Posterior vena cava (tissue), 2 donors: ENCODE data around the gene CILP2. TPM values are rescaled to one million over a fixed set of nuclear protein-coding genes. Genes with fewer than 3 reads are reported as not detected.
A peak's percentile ranks its signal among the peaks of the same experiment; 100 is the strongest.

Source experiments
- DNase-seq: peaks from one replicate; pipeline ENCODE4 v3.0.0-alpha.2; 2020; ENCODE audit warnings: low spot score
- intact Hi-C, 2 donors: fragments of 100-400 bp; cut with DNase I; formaldehyde crosslinking; loops; one replicate each; pipeline versions ENCODE4 v1.14.1 to v1.14.2; 2022 to 2023
- total RNA-seq, 2 donors: library from RNA; stranded (reverse); fragmentation: NEBNext Ultra II Directional; extraction: Animal tissue kit (Norgen Biotek cat#: 25700); gene quantifications; one replicate each; pipeline ENCODE4 v1.2.1, GENCODE V29; 2021
- donor health status: DM: yes; HTN: yes; CAD: no.
- donor health status: DM: yes; HTN: yes; CAD: no.

Gene CILP2
- total RNA-seq, 2 donors from 2014 or later: 0.67 to 2.3 TPM

- no peak for DNase-seq
- intact Hi-C loops: no loop called here
Observed at GRCh38 chr19:19502281-19502680, 35.8 kb upstream of the CILP2 start.

GRCh38 chr19:19502808-19503602, 35.1 kb upstream of the CILP2 start:
- intact Hi-C loops: no loop called here

GRCh38 chr19:19504754-19505668, 33.1 kb upstream of the CILP2 start:
- no peak for DNase-seq
- intact Hi-C loops: no loop called here

More at GRCh38 chr19:19502808-19503602, 35.1 kb upstream of the CILP2 start:
- no peak for DNase-seq

DNA sequence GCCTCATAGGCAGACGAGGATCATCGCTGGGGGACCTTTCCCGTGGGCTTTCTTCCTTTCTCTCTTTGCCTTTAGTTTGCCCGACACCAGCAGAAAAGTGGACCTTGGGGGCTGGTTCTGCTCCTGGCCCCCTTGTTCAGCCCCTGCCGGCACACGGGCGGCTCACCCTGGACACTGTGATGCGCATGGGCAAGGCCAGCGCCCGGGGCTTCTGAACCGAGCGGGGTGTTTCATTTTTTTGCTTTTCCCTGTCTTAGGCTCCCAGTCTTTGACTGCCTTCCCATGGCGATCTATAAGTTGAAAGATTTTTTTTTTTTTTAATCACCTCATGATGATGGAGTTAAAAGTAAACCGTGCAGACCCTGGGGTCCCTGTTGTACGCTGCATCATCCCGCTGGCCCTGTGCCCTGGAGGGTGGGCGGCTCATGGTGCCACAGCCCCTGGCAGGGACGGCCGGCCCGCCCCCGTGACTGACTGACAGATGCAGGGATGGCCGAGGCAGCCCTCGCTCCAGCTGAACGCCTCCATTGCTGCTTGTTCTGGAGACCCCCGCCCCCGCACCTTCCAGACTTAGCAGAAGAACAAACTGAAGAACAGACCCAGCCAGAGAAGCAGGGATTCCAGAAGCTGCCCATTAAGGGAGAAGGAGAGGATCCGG, 32.3 kb upstream of the CILP2 start:
- no peak for DNase-seq
- intact Hi-C loops: no loop called here

GRCh38 chr19:19506592-19506991, 31.5 kb upstream of the CILP2 start:
- no peak for DNase-seq
- intact Hi-C loops: no loop called here

GRCh38 chr19:19507354-19507753, 30.7 kb upstream of the CILP2 start:
- no peak for DNase-seq
- intact Hi-C loops: no loop called here

DNA sequence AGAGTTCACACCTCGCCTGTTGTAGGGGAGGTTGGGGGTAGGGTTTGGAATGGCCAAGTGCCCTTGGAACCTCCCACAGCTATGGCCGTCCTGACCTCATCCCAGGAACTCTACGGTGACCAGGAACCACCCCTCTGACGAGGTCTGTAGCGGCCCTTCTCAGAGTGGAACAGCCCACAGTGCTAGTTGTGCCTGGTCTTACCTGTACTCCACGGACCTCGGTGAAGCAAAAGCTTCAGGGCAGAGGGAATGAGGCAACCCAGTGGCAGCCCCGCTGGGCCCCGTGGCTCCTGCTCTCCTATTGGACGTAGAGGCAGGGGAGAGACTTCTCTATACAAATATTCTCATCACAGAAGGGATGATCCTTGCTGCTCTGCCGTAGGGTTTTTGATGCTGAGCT, 29.8 kb upstream of the CILP2 start:
- no peak for DNase-seq
- intact Hi-C loops: no loop called here

DNA sequence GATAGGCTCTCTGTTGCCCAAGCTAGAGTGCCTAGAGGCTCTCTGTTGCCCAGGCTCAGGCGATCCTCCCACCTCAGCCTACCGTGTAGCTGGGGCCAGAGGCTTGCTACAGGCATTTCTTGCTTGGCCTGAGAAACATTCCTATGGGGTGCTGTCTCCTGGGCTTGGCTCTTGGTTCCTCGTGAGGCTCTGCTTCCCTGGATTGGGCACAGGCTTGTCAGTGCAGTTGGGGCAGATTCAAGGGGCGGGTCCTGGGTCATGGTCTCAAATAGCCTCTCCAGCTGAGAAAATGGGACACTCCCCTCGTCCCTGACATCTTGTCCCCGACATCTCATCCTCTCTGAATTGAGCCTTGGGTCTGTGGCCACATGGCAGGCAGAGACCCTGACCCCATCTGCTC, 27.6 kb upstream of the CILP2 start:
- intact Hi-C loops: no loop called here
- DNase-seq: no peak

DNA sequence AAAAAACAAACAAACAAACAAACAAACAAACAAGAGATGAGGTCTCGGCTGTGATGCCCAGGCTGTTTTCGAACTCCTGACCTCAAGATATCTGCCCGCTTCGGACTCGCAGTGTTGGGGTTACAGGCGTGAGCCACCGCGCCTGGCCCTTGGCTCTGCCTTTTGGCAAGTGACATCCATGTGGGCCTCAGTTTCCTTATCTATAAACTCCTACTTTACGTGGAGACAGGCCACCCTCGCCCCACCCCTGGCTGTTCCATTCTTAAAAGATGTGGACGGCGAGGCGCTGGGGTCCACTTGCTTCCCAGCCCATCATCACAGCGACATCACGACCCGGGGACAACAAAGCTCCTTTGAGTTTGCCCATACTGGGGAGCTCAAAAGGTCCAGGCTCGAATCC, 24.4 kb upstream of the CILP2 start:
- intact Hi-C loops: no loop called here
- DNase-seq: peak; percentile 83

DNA sequence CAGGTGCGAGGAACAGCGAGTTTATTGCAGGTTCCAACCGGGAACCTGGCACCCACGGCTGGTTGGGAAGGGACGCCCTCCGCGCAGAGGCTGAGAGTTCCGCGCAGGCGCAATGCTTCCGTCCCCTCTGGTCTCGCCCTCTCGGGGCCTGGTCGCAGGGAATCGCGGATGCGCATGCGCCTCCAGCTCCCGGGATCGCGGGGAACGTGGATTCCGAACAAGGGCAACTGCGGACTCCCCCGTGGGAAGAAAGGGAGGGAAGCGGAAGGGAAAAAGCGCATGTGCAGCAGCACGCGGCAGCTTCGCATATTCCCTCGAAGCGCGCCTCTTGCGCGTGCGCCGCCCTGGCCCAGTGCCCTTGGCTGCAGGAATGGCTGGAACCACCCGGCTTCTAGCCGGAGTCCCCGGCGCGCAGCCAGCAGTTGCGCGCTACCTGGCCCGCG, 23.8 kb upstream of the CILP2 start:
- peak; percentile 93 for DNase-seq
- intact Hi-C loops: no loop called here

- intact Hi-C loops: no loop called here
- DNase-seq: peak; percentile 85
Observed at GRCh38 chr19:19514881-19515641, 23.0 kb upstream of the CILP2 start, which contains the start of gene TSSK6. Gene TSSK6 (minus strand): TSS chr19:19515548. CDS start chr19:19515427, 121 bp downstream.

DNA sequence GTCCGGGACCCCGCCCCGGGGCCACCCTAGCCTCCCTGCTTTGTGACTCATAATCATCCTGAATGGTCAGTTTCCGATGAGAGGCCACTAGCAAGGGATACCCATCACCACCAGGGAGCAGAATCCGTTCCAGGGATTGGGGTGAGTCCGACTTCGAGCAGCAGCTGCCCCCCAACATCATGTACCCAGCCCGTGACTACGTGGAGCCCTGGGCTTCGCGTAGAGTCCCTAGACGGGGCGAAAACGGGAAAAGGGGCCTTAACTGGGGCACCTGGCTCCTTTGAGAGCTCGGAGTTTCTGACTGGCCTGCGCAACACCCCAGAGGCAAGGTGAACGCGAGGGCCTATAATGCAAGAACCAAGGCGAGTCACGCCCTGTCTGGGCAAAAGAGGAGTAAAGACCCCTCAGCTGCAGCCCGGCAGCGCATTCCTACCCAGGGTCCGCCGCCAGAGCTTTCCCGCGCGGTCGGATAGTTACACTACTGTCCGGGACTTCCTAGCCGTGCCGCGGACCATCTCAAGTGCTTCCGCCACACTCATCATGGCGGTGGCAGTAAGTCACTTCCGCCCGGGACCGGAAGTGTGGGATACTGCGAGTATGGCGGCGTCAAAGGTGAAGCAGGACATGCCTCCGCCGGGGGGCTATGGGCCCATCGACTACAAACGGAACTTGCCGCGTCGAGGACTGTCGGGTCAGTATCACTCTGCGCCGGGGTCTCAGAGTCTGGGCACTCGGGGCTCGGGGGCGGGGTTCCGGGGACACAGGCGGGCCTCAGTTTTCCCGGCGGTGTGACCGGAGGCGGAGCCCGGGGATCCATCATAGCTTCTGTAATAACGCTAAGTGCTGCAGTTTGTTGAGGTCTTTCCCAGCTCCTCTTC, 22.2 kb upstream of the CILP2 start, which contains the start of gene NDUFA13:
NDUFA13 (plus strand) TSS at position 584 of the 878 bp plus-strand sequence; CDS start at position 598, 14 bp downstream.
- DNase-seq: peak; percentile 98
- intact Hi-C loops: no loop called here

- intact Hi-C loops: no loop called here
- no peak for DNase-seq
Observed at GRCh38 chr19:19517235-19517619, 20.8 kb upstream of the CILP2 start.

DNA sequence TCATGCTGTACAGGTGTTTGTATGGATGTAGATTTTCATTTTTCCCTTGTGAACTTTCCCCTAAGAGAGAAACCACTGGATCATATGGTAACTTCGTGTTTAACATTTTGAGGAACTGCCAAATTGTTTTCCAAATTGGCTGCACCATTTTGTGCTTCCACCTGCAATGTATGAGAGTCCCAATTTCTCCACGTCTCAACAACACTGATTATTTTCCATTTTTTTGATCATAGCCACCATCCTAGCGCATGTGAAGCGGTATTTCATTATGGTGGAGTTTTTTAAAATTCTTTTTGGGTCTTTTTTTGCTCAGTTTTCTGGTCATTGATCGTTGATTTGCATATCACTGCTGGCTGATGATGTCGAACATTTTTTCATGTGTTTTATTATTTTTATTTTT, 17.1 kb upstream of the CILP2 start:
- DNase-seq: no peak
- intact Hi-C loops: no loop called here

DNA sequence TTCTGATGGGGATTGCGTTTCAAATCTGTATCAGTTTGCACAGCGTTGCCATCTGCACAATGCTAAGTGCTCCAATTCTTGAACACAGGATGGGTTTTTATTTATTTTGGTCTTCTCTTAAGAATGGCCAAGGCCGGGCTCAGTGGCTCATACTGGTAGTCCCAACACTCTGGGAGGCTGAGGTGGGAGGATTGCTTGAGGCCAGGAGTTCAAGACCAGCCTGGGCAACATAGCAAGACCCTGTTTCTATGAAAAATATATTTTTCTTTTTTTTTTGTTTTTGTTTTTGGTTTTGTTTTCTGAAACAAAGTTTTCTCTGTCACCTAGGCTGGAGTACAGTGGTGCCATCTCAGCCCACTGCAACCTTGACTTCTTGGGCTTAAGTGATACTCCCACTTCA, 14.9 kb upstream of the CILP2 start:
- intact Hi-C loops: no loop called here
- DNase-seq: no peak

DNA sequence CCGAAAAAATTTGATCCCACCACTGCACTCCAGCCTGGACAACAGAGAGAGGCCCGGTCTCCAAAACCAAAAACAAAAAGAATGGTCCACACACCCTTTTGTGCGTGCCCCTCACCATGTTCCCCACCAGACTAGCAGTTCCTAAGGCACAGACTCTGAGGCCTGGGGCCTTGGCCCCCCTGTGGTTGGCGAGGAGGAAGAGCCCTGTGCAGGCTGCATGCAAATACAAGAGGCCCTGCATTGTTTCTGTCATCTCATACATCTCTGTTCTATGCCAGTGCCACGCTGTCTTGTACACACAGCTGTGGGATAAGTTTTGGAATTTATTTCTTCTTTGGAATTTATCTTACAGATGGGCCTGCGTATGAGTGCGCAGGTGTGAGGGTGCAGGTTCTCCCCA, 14.0 kb upstream of the CILP2 start:
- intact Hi-C loops: no loop called here
- no peak for DNase-seq

- intact Hi-C loops: no loop called here
- no peak for DNase-seq
Observed at GRCh38 chr19:19525611-19526380, 12.3 kb upstream of the CILP2 start.
